Astrocyte (in vitro differentiated cells and primary cell): ENCODE measurements around the gene GHRHR. TPM values are rescaled to one million over a fixed set of nuclear protein-coding genes. Genes with fewer than 3 reads are reported as not detected.

Source experiments
- DNase-seq: peaks from one replicate; pipeline ENCODE4 v3.0.0-alpha.2; 2010; ENCODE audit warnings: low read depth
- FAIRE-seq: peaks from 2 replicates; lab custom pipeline; 2011; peaks lifted over from hg19 to GRCh38; lab: Jason Lieb, UNC
- H2AFZ ChIP-seq: 2 replicates; pipeline ENCODE4 v1.6.0; 2012; ENCODE audit warnings: low read depth, low read length, inconsistent platforms
- H3K27ac ChIP-seq: 2 replicates; pipeline ENCODE4 v1.5.1; 2011; ENCODE audit warnings: low read depth, low read length, inconsistent platforms
- H3K27me3 ChIP-seq: 2 replicates; pipeline ENCODE4 v1.6.0; 2011; ENCODE audit warnings: low read length, inconsistent platforms; ENCODE audit not compliant: insufficient read depth
- H3K36me3 ChIP-seq: 2 replicates; pipeline ENCODE4 v1.5.1; 2011; ENCODE audit warnings: low read length, inconsistent platforms; ENCODE audit not compliant: insufficient read depth
- H3K4me1 ChIP-seq: 2 replicates; pipeline ENCODE4 v1.5.1; 2011; ENCODE audit warnings: low read length, inconsistent platforms; ENCODE audit not compliant: insufficient read depth
- H3K4me2 ChIP-seq: 2 replicates; pipeline ENCODE4 v1.6.0; 2012; ENCODE audit warnings: low read length, inconsistent platforms
- H3K4me3 ChIP-seq: 2 replicates; pipeline ENCODE4 v1.5.1; 2011; ENCODE audit warnings: low read depth, mild to moderate bottlenecking, low read length, inconsistent platforms; ENCODE audit not compliant: insufficient read depth
- H3K79me2 ChIP-seq: 2 replicates; pipeline ENCODE4 v1.6.0; 2012; ENCODE audit warnings: mild to moderate bottlenecking, low read length, inconsistent platforms; ENCODE audit not compliant: insufficient read depth
- H3K9ac ChIP-seq: 2 replicates; pipeline ENCODE4 v1.6.0; 2012; ENCODE audit warnings: mild to moderate bottlenecking, low read length, inconsistent platforms
- H3K9me3 ChIP-seq: 2 replicates; pipeline ENCODE4 v1.5.1; 2012; ENCODE audit warnings: low read depth, mild to moderate bottlenecking, low read length, inconsistent platforms; ENCODE audit not compliant: insufficient read depth
- H4K20me1 ChIP-seq: 2 replicates; pipeline ENCODE4 v1.6.0; 2012; ENCODE audit warnings: low read length, inconsistent platforms; ENCODE audit not compliant: insufficient read depth
- H3K27ac Mint-ChIP-seq: one replicate; pipeline ENCODE4 v1.8.0; 2021; ENCODE audit warnings: mild to moderate bottlenecking, mixed read lengths; ENCODE audit not compliant: unreplicated experiment
- H3K27me3 Mint-ChIP-seq: one replicate; pipeline ENCODE4 v1.8.0; 2021; ENCODE audit warnings: low read depth, mixed read lengths; ENCODE audit not compliant: unreplicated experiment
- H3K36me3 Mint-ChIP-seq: one replicate; pipeline ENCODE4 v1.8.0; 2021; ENCODE audit warnings: low read depth, mixed read lengths; ENCODE audit not compliant: unreplicated experiment
- H3K4me1 Mint-ChIP-seq: one replicate; pipeline ENCODE4 v1.8.0; 2021; ENCODE audit warnings: low read depth, mixed read lengths; ENCODE audit not compliant: unreplicated experiment
- H3K4me3 Mint-ChIP-seq: one replicate; pipeline ENCODE4 v1.8.0; 2021; ENCODE audit warnings: mild to moderate bottlenecking, moderate library complexity, mixed read lengths; ENCODE audit not compliant: unreplicated experiment
- H3K9me3 Mint-ChIP-seq: one replicate; pipeline ENCODE4 v1.8.0; 2021; ENCODE audit warnings: mild to moderate bottlenecking, mixed read lengths; ENCODE audit not compliant: unreplicated experiment
- CTCF ChIP-seq: IDR thresholded peaks from 2 replicates; pipeline ENCODE4 v1.5.1; 2011; ENCODE audit warnings: low read depth, mild to moderate bottlenecking, inconsistent platforms, low read length, moderate library complexity; ENCODE audit not compliant: insufficient read depth
- EZH2 ChIP-seq: IDR thresholded peaks from 2 replicates; pipeline ENCODE4 v1.6.1; 2012; ENCODE audit warnings: mild to moderate bottlenecking, low read length, inconsistent platforms; ENCODE audit not compliant: insufficient read depth
- total RNA-seq: library from RNA; stranded (reverse); gene quantifications from 2 replicates; pipeline ENCODE4 v1.2.1, GENCODE V29; 2021

GHRHR gene
- total RNA-seq, 1 donor from 2014 or later, result not detected

- Histone ChIP-seq H4K20me1 (no peaks in the 10 kb centered on the region), H3K36me3 (no peaks in the 10 kb centered on the region), H3K27me3 (peaks cover 9% of the 10 kb centered on the region), H3K27ac (no peak overlapping the region), H3K79me2 (no peaks in the 10 kb centered on the region), H2AFZ (no peak overlapping the region), H3K4me2 (no peak overlapping the region), H3K9ac (no peak overlapping the region), H3K9me3 (no peaks in the 10 kb centered on the region), H3K4me3 (no peak overlapping the region), H3K4me1 (no peaks in the 10 kb centered on the region)
- peaks cover 34% of the 10 kb centered on the region for H3K27me3 Mint-ChIP-seq
- TF ChIP-seq CTCF (no peak), EZH2 (no peak)
- no peak for FAIRE-seq
- DNase-seq, result no peak
- no peaks in the 10 kb centered on the region for H3K36me3 Mint-ChIP-seq
- peaks cover 2% of the 10 kb centered on the region for H3K9me3 Mint-ChIP-seq
- H3K27ac Mint-ChIP-seq, result no peak overlapping the region
- H3K4me3 Mint-ChIP-seq, result no peak overlapping the region
- peaks cover 3% of the 10 kb centered on the region for H3K4me1 Mint-ChIP-seq
Measured at GRCh38 chr7:30986738-30987137, 23.0 kb downstream of the GHRHR start.

- no peaks in the 10 kb centered on the region for H3K79me2 ChIP-seq
- DNase-seq, result no peak
- H3K27me3 ChIP-seq, result peaks cover 9% of the 10 kb centered on the region
- no peak overlapping the region for H3K27ac Mint-ChIP-seq
- H4K20me1 ChIP-seq, result no peaks in the 10 kb centered on the region
- H3K4me2 ChIP-seq, result no peak overlapping the region
- peaks cover 34% of the 10 kb centered on the region for H3K27me3 Mint-ChIP-seq
- TF ChIP-seq EZH2, result no peak
- TF ChIP-seq CTCF, result no peak
- no peaks in the 10 kb centered on the region for H3K36me3 Mint-ChIP-seq
- no peak overlapping the region for H3K27ac ChIP-seq
- H3K4me3 ChIP-seq, result no peak overlapping the region
- H3K9me3 ChIP-seq, result no peaks in the 10 kb centered on the region
- H3K36me3 ChIP-seq, result no peaks in the 10 kb centered on the region
- peaks cover 2% of the 10 kb centered on the region for H3K9me3 Mint-ChIP-seq
- H2AFZ ChIP-seq, result no peak overlapping the region
- H3K9ac ChIP-seq, result no peak overlapping the region
- peaks cover 3% of the 10 kb centered on the region for H3K4me1 Mint-ChIP-seq
- no peaks in the 10 kb centered on the region for H3K4me1 ChIP-seq
- H3K4me3 Mint-ChIP-seq, result no peak overlapping the region
- FAIRE-seq, result no peak
Measured at GRCh38 chr7:30987178-30987577, 23.4 kb downstream of the GHRHR start.

GRCh38 chr7:30987936-30988335, 24.2 kb downstream of the GHRHR start:
- Histone ChIP-seq H3K79me2 (no peaks in the 10 kb centered on the region), H3K4me1 (no peaks in the 10 kb centered on the region), H3K9ac (no peak overlapping the region), H4K20me1 (no peaks in the 10 kb centered on the region), H3K27ac (no peak overlapping the region), H3K4me2 (no peak overlapping the region), H3K27me3 (peaks cover 5% of the 10 kb centered on the region), H2AFZ (no peak overlapping the region), H3K9me3 (no peaks in the 10 kb centered on the region), H3K36me3 (no peaks in the 10 kb centered on the region), H3K4me3 (no peak overlapping the region)
- peaks cover 3% of the 10 kb centered on the region for H3K4me1 Mint-ChIP-seq
- H3K4me3 Mint-ChIP-seq, result no peak overlapping the region
- peaks cover 2% of the 10 kb centered on the region for H3K9me3 Mint-ChIP-seq
- no peak for FAIRE-seq
- peaks cover 32% of the 10 kb centered on the region for H3K27me3 Mint-ChIP-seq
- H3K36me3 Mint-ChIP-seq, result no peaks in the 10 kb centered on the region
- TF ChIP-seq EZH2 (no peak), CTCF (no peak)
- H3K27ac Mint-ChIP-seq, result no peak overlapping the region
- DNase-seq, result no peak
